H1 (cell line): ENCODE measurements around the gene ARHGAP23. TPM values are rescaled to one million over a fixed set of nuclear protein-coding genes. Genes with fewer than 3 reads are reported as not detected.

Experiments used
- CHD1 ChIP-seq: IDR thresholded peaks from 2 replicates; pipeline ENCODE4 v1.6.1; 2012; ENCODE audit warnings: low read depth, low read length, improper control_type of control experiment
- polyA plus RNA-seq, 7 experiments: library from polyadenylated mRNA; depleted of rRNA in 3 of 7; stranded (reverse) in 5 of 7; unstranded in 2 of 7; fragments of >200 nt in 5 of 7; fragments of 200-250 nt in 2 of 7; gene quantifications; 1 replicate in 5 of 7; 2 replicates in 1 of 7; 4 replicates in 1 of 7; pipeline versions ENCODE4 v1.2.1 to v1.2.3, GENCODE V29; 2011 to 2013; ENCODE audit warnings: missing spikeins in 2 of 7, mixed read lengths in 2 of 7
- total RNA-seq: library from RNA; stranded (reverse); fragmentation: NEBNext Ultra II Directional; extraction: Animal tissue kit (Norgen Biotek cat#: 25700); gene quantifications from 2 replicates; pipeline ENCODE4 v1.2.1, GENCODE V29; 2021

The ARHGAP23 gene
- total and polyA plus RNA-seq, 2 of the 8 experiments (the other 6 are each of a cell fraction or from before 2014, with no cell fraction given): 16.3 to 107 TPM

DNA sequence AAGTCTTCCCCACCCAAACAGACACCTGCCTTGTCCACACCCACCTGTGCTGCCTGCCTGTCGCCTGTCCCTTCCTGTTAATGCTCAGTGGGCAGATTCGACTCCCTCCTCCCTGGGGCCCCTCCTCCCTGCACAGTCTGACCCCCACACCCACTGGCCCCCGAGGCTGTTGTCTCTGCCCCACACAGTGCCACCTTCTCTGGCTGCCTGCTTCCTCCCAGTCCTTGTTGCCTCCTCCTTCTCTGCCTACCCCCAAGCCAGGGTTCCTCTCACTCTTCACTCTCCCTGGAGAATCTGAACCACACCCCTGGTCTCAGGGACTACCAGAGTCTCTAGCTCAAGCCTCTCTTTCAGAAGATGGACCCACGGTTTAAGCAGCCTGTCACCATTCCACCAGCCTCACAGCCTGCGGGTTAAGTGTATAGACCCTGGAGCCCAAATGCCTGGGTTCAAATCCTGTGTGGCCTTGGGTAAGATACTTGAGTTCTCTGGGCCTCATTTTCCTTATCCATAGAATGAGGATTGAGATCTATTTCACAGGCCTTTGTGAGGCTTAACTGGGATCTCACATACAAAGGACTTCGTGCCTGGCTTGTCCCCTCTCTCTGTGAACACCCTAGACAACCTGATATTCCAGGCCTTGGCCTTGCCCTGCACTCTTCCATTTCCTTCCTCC is 3.8 kb upstream of the ARHGAP23 start (continued):
- TF ChIP-seq CHD1: no peak
